Fibroblast of skin of back (primary cell): ENCODE data around the gene GRAP2.

ENCODE experiments used
- DNase-seq: peaks from one replicate; pipeline ENCODE4 v3.0.0-alpha.2; 2013

The GRAP2 gene

DNA sequence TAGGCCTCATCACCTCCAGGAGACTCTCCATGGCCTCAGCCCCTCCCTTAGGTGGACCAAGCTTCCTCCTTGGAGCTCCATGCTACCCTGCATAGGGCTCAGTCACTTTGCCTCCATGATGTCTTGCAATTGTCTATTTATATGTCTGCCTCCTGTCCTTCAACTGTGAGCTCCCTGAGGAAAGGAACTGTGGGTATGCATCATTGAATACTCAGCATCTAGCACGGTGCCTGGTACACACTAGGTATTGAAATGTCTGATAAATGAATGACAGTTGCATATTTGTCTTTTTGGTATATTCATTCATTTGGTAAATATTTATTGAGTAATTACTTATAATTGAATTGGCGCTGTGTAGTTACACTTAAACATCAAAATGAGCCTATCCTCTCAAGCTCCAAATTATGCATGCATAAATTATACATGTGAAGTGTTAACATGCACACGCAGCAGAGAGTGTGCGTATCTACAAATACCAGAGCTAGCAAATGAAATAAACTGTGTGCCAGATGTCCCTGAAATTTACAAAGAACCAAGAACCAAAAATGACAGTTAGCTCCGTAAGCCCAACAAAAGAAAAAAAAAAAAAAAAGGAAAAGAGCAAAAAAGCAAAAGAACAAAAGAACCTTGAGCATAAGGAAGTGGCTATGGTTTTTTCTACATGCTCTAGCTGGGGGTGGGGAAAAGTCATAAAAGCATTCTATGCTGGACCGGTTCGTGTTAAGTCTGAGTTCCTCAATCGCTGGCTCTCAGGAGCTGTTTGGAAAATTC, 25.2 kb downstream of the GRAP2 start:
- no peak for DNase-seq

- DNase-seq, result no peak
Measured at GRCh38 chr22:39926753-39927152, 25.9 kb downstream of the GRAP2 start.

DNA sequence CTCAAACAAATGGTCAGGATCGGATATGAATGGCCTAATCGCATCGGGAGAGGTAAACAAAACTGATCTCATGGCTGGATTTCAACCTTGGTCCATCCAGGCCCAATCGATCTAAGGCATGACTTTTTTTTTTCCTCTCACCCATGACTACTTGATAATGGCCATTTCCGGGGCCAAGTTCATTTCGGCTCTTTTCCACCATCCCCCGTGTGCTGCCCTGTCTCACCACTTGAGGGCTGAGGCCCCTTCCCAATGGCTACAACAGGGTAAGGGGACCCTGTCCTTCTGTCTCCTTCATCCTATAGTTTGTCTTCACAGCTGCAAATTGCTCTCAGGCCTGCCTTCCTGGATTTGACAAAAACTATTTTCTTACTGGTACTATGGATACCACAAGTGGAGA, 26.7 kb downstream of the GRAP2 start:
- DNase-seq, result no peak

GRCh38 chr22:39928536-39929520, 27.9 kb downstream of the GRAP2 start:
- DNase-seq, result no peak

- DNase-seq, result no peak
Measured at GRCh38 chr22:39931251-39931650, 30.4 kb downstream of the GRAP2 start.

- DNase-seq, result no peak
Measured at GRCh38 chr22:39932166-39932565, 31.3 kb downstream of the GRAP2 start.

DNA sequence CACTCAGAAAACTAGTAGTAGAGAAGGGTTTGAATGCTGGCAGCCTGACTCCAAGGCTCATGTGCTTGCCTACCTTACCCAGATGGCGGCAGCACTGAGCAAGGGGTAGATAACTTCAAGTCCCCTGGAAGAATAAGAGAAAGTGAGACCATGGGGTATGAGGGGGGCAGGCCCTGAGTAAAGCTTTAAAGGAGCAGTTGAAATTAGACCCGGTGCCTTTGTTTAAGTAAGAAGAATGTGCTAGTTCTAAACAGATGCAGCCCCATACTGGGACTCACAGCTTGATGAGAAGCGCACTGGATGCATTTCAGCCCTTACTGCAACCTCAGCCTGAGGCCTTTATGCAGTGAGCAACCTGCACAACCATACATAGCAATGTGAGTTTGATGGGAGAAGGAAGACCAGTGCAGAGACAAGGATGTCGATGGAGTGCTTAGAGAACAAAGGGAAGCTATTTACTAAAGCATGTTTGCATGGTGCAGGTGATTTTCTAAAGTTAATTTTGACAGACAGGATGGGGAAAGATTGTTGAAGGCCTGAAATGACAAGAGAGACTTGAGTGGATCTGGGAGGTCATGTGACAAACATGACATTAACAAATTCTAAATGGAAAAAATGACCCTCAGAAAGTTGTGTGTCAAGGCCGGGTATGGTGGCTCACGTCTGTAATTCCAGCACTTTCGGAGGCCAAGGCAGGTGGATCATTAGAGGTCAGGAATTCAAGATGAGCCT, 32.2 kb downstream of the GRAP2 start:
- DNase-seq, result peak; percentile 5

GRCh38 chr22:39933741-39934140, 32.9 kb downstream of the GRAP2 start:
- DNase-seq, result no peak

GRCh38 chr22:39935116-39935515, 34.2 kb downstream of the GRAP2 start:
- DNase-seq, result no peak

DNA sequence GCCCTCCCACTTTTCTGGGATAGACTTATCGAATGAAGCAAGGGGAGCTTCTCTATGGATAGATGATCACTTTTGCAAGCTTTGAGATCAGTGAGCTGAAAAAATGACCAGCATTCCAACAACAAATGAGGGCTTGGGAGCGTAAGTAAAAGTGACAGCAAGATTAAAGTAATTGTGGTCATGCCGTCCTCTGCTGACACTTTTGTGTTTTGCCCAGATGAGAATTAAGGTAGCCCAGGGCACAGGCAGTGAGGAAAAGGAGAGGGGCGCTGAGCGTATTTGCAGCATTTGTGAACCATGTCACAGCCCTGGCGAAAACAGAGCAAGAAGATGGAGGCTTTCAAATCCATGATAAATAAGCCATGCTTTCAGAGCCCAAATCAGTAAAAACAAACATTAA, 34.7 kb downstream of the GRAP2 start:
- DNase-seq, result no peak

DNA sequence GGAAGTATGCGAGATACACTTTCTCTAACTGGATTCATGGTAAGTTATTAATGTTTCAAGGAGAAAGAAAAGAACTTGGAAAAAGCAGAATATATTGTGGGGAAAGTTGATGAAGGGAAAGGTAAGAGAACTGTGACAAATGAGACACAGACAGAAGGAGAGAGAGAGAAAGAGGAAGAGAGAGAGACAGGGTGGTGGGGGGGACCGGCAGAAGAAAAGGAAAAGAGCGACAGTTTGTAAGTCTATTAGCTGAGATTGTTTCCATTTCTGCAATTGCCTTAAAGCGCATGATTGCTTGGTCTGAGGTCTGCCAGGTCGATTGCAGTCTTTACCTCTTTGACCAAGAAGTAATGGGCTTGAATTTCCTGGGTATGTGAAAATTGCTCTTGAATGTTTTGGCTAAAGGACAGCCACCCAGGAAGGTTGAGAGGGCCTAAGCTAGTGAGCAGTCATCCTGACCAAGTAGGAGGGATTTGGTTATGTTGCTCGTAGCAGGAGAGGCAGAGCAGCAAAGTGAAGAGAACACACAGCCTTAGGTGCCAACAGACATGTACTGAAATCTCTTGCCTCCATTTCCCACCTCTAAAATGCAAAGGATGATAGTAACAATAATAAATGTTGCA, 35.8 kb downstream of the GRAP2 start:
- no peak for DNase-seq

DNA sequence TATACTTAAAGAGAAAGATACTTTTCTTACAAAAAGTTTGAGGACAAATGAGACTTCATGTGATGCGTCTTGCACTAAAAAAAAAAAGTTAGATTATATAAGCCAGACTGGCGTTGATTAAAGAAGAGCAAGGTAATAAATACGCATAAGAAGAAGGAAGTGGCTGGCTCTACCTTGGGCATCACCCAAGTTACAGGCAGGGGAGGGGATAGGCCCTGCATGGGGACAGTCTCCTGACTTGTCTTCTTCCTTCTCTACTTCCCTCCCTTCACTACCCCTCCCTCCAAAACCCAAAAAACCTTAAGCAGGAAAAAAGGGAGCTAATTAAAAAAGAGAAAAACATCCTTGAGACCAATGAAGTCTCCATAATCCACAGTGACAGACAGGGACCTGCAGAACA, 37.0 kb downstream of the GRAP2 start:
- DNase-seq, result no peak

- no peak for DNase-seq
Measured at GRCh38 chr22:39938509-39939111, 37.7 kb downstream of the GRAP2 start.

DNA sequence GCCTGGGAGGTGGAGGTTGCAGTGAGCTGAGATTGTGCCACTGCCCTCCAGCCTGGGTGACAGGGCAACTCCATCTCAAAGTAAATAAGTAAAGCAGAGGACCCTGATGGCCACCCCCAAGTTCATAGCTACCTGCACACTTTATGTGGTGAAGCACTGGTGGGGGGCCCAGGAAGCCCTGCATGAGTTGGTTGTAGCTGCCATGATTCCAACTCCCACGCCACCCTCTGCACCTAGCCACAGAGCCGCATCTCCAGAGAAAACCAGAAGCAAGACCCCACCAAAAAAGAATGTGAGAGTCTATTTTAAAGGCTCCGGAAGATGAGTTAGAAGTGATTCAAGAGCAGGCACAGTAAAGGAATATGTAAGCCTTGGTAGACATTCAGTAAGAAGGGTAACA, 38.9 kb downstream of the GRAP2 start:
- DNase-seq, result no peak

DNA sequence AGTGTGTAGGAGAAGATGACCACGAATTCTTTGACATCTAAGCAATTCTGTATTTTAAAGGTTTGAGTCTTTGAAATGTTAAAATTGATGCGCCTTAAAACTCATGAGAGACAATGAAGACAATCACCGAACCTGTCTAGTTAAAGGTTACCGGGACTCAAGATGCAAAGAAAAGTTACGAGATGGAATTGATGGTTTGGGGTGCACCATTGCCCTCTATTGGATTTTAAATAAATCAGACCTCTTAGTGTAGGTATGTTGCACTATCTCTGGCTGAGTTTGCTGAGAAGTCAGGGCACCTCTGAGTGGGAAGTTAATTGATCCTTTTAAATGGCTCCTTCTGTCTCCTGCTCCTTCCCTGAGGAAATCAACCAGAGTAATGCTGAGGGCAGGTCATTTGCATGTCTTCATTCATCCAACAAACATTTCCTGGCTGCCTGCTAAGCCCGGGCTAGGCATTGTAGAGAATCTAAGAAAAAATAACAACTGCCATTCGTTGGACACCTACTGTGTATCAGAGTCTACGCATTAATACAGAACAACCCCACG, 39.9 kb downstream of the GRAP2 start:
- DNase-seq, result no peak

- DNase-seq, result no peak
Measured at GRCh38 chr22:39941601-39942000, 40.7 kb downstream of the GRAP2 start.

- DNase-seq, result no peak
Measured at GRCh38 chr22:39942439-39943230, 41.8 kb downstream of the GRAP2 start.

- no peak for DNase-seq
Measured at GRCh38 chr22:39943337-39943736, 42.5 kb downstream of the GRAP2 start.

DNA sequence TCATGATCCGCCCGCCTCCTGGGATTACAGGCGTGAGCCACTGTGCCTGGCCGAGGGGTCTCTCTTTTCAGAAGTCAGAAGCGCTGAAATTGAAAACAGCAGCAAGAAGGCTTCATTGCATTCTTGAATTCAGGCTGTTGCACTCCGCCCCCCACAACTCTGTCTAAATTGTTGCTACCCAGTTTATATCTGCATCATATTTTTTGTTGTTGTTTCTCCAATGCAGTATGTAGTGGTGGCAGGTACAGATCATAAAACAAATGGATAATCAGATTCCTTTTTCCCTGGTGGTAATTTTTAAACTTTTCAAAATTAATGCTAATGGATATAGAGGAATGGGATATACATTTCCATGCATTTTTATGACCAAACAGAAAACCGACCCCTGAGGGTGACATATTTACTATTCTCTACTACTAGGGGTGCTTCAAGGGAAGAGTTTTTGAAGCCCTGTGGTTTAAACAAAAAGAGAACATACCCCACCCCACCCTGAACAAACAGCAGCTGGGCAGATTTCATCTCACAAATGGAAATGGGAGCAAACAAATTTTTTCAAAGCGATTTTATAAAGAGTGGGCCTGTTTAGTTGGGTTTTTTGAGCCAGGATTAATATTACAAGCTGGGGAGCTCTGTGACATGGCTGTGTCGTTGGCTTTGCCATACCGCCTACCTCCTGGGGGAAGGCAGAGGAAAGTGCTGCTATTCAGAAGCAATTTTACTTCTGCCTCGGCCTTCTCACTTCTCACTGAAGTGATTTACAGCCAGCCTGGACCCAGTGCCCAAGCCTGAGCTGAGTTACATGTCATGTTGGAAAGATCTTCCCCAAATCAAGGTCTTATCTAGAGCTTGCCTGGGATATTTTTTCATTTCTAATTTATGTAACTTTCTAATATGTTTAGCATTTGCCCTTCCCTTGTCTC, 43.3 kb downstream of the GRAP2 start:
- DNase-seq, result no peak

- DNase-seq, result no peak
Measured at GRCh38 chr22:39946126-39946502, 45.2 kb downstream of the GRAP2 start.
